ENCODE measurements around the gene TRIM67.

- TF ChIP-seq CTCF (IDR thresholded peaks at IDR 0.05) (no peak), POLR2A (IDR thresholded peaks at IDR 0.05) (no peak)
Observed at GRCh38 chr1:231139125-231139649, 22.7 kb upstream of the TRIM67 start.
